HepG2 (cell line): ENCODE results near the gene SYNC. TPM values are rescaled to one million over a fixed set of nuclear protein-coding genes. Genes with fewer than 3 reads are reported as not detected.

Experiments used
- JARID2 ChIP-seq: sonication (generic); formaldehyde crosslinking; IDR thresholded peaks from 2 replicates; pipeline ENCODE4 v1.8.1; 2023; ENCODE audit warnings: missing genetic modification reagents, inconsistent platforms; ENCODE audit not compliant: insufficient replicate concordance
- KMT2B ChIP-seq: IDR thresholded peaks from 2 replicates; pipeline ENCODE4 v1.6.1; 2016; ENCODE audit warnings: missing genetic modification reagents, missing compliant biosample characterization
- NFYC ChIP-seq: IDR thresholded peaks from 2 replicates; pipeline ENCODE4 v1.6.1; 2016; ENCODE audit warnings: missing genetic modification reagents, missing compliant biosample characterization
- NONO ChIP-seq, 2 experiments: fragments of 450-650 bp in 1 of 2; sonication (generic) in 1 of 2; formaldehyde crosslinking in 1 of 2; IDR thresholded peaks in 1 of 2; conservative IDR thresholded peaks in 1 of 2; 2 replicates each; pipeline versions ENCODE4 v1.6.1 to v1.8.0; 2017 to 2022; ENCODE audit warnings: mild to moderate bottlenecking in 1 of 2, missing genetic modification reagents in 1 of 2, moderate library complexity in 1 of 2
- PITX1 ChIP-seq: sonication (generic); formaldehyde crosslinking; IDR thresholded peaks from 2 replicates; pipeline ENCODE4 v1.5.1; 2020; ENCODE audit warnings: mild to moderate bottlenecking, missing genetic modification reagents
- SAP130 ChIP-seq: IDR thresholded peaks from 2 replicates; pipeline ENCODE4 v1.6.1; 2016; ENCODE audit warnings: low read depth
- SOX5 ChIP-seq: IDR thresholded peaks from 2 replicates; pipeline ENCODE4 v1.6.1; 2016; ENCODE audit warnings: borderline replicate concordance
- SOX6 ChIP-seq, 2 experiments: fragments of 450-650 bp in 1 of 2; sonication (generic) in 1 of 2; formaldehyde crosslinking in 1 of 2; IDR thresholded peaks; 2 replicates each; pipeline versions ENCODE4 v1.4.0 to v1.6.1; 2017 to 2020; ENCODE audit warnings: antibody characterized with exemption in 1 of 2, mild to moderate bottlenecking in 1 of 2, missing genetic modification reagents in 1 of 2
- TCF12 ChIP-seq, 2 experiments: fragments of 450-650 bp in 1 of 2; sonication (generic) in 1 of 2; formaldehyde crosslinking in 1 of 2; IDR thresholded peaks; 2 replicates each; pipeline versions ENCODE4 v1.6.1 to v1.8.0; 2017 to 2022; ENCODE audit warnings: antibody characterized with exemption in 1 of 2, mild to moderate bottlenecking in 1 of 2, missing genetic modification reagents in 1 of 2, moderate library complexity in 1 of 2
- ZNF143 ChIP-seq: sonication (generic); formaldehyde crosslinking; IDR thresholded peaks from 2 replicates; pipeline ENCODE4 v1.4.0; 2020; ENCODE audit warnings: missing genetic modification reagents
- ZNF263 ChIP-seq: sonication (generic); formaldehyde crosslinking; IDR thresholded peaks from 2 replicates; pipeline ENCODE4 v1.4.0; 2020; ENCODE audit warnings: missing genetic modification reagents
- ZNF792 ChIP-seq: IDR thresholded peaks from 2 replicates; pipeline ENCODE4 v1.6.1; 2016
- ZSCAN9 ChIP-seq: IDR thresholded peaks from 2 replicates; pipeline ENCODE4 v1.6.1; 2016; ENCODE audit warnings: borderline replicate concordance
- polyA plus RNA-seq, 8 experiments: library from polyadenylated mRNA; depleted of rRNA in 3 of 8; stranded (reverse) in 7 of 8; unstranded in 1 of 8; fragments of >200 nt; fragmentation: Illumina TruSeq in 4 of 8; extraction: Trizol in 4 of 8; gene quantifications; 2 replicates each; pipeline versions ENCODE4 v1.2.1 to v1.2.3, GENCODE V29; 2011 to 2016; ENCODE audit warnings: low read depth in 4 of 8, missing spikeins in 1 of 8, mixed read lengths in 1 of 8; ENCODE audit not compliant: insufficient read depth in 1 of 8
- total RNA-seq, 5 experiments: library from RNA; depleted of rRNA; stranded (reverse); fragments of >200 nt; fragmentation: Illumina TruSeq; extraction: Trizol; gene quantifications; 2 replicates each; pipeline ENCODE4 v1.2.3, GENCODE V29; 2016; ENCODE audit warnings: low read depth in 1 of 5
- TF ChIP-seq, protein P1 (sequence below): sonication (generic); formaldehyde crosslinking; IDR thresholded peaks from 2 replicates; pipeline ENCODE4 v1.4.0; 2020; ENCODE audit warnings: missing genetic modification reagents; ENCODE audit errors: not compliant biosample characterization
- TF ChIP-seq, protein P2 (sequence below): sonication (generic); formaldehyde crosslinking; IDR thresholded peaks from 2 replicates; pipeline ENCODE4 v1.8.0; 2022; ENCODE audit warnings: missing genetic modification reagents, mild to moderate bottlenecking, inconsistent platforms, borderline replicate concordance
- TF ChIP-seq, protein P3 (sequence below), 2 experiments: sonication (generic) in 1 of 2; formaldehyde crosslinking in 1 of 2; IDR thresholded peaks; 2 replicates each; pipeline versions ENCODE4 v1.4.0 to v1.6.1; 2016 to 2020; ENCODE audit warnings: borderline replicate concordance in 1 of 2, low read depth in 1 of 2, mild to moderate bottlenecking in 1 of 2, missing genetic modification reagents in 1 of 2
- TF ChIP-seq, protein P4 (sequence below): IDR thresholded peaks from 2 replicates; pipeline ENCODE4 v1.6.1; 2016; ENCODE audit warnings: missing genetic modification reagents, missing compliant biosample characterization
- TF ChIP-seq, protein P5 (sequence below), 2 experiments: fragments of 450-650 bp in 1 of 2; sonication (generic) in 1 of 2; formaldehyde crosslinking; IDR thresholded peaks; 2 replicates each; pipeline versions ENCODE4 v1.5.0 to v1.8.0; 2020 to 2022; ENCODE audit warnings: mild to moderate bottlenecking in 1 of 2, missing genetic modification reagents in 1 of 2

Gene SYNC
- total and polyA plus RNA-seq, 2 of the 13 experiments (the other 11 are each of a cell fraction or from before 2014, with no cell fraction given): 2.4 to 5.4 TPM

DNA sequence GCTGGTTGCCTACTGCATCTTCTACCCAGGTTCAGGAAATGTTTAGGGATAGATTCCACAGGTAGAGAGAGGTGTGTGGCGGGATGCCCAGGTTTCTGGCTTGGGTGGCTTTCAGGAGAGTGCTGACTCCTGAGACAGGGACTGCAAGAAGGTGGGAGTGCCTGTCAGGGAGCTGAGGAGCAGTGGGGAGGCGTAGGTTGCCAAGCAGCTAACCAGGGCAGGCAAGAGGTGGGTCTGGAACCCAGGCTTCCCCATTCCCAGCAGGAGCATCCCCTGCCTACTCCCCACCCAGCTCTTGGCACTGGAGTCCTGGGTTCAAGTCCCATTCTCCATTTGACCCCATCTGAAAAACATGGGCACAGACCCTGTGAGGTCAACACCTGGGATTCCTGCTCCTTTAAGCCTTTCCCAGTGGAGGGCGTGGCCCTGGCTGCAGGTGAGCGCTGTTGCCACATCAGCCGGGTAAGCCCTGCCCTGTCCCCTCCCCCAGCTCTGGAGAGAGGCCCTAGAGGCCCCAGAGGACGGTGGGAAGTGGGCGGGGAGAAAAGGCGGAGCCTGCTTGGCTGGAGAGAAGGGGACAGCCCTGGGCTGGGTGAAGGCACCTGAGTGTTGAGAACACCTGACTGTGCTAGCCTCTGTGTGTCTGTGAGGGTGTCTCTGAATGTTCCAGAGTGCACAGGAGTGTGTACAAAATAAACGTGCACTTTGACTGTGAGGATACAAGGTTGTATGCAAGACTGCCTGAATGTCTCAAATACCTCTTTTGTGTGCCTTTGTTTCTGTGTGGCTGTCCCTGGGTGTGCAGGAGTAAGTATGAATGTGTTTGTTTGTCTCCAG lies 14.0 kb upstream of the SYNC start (continued):
- TF ChIP-seq, protein P1, sequence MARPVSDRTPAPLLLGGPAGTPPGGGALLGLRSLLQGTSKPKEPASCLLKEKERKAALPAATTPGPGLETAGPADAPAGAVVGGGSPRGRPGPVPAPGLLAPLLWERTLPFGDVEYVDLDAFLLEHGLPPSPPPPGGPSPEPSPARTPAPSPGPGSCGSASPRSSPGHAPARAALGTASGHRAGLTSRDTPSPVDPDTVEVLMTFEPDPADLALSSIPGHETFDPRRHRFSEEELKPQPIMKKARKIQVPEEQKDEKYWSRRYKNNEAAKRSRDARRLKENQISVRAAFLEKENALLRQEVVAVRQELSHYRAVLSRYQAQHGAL (CRISPR knock-in tag): no peak
- TF ChIP-seq ZSCAN9 (peak; percentile 78; the same call in 1 of the 2 replicates), JARID2 (CRISPR knock-in tag) (no peak), PITX1 (CRISPR knock-in tag) (peak; percentile 73), ZNF263 (CRISPR knock-in tag) (no peak), SOX6 (IDR thresholded peaks at IDR 0.05) (no peak), SOX6 (CRISPR knock-in tag; IDR thresholded peaks at IDR 0.05) (peak; percentile 46), TCF12 (IDR thresholded peaks at IDR 0.05) (no peak), TCF12 (CRISPR knock-in tag; IDR thresholded peaks at IDR 0.05) (no peak), SAP130 (peak; percentile 75), NONO (IDR thresholded peaks at IDR 0.05) (no peak), NONO (CRISPR knock-in tag; conservative IDR thresholded peaks at IDR 0.05) (0 out of 2 replicates have a peak, but pooled peaks have one; percentile 59), ZNF143 (CRISPR knock-in tag) (peak; percentile 87), ZNF792 (CRISPR knock-in tag) (no peak), SOX5 (peak; percentile 46; the same call in 1 of the 2 replicates), KMT2B (CRISPR knock-in tag) (no peak), NFYC (CRISPR knock-in tag) (0 out of 2 replicates have a peak, but pooled peaks have one; percentile 19)
- TF ChIP-seq, protein P2, sequence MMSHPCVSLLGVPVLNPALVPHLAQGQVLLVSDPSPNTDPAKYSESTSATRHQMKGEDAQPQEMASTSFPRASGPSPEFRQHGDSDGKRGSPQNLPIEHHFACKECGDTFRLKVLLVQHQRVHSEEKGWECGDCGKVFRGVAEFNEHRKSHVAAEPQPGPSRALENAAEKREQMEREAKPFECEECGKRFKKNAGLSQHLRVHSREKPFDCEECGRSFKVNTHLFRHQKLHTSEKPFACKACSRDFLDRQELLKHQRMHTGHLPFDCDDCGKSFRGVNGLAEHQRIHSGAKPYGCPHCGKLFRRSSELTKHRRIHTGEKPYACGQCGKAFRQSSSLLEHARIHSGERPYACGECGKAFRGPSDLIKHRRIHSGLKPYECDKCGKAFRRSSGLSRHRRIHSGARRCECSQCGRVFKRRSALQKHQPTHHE (CRISPR knock-in tag): no peak
- TF ChIP-seq, protein P3, sequence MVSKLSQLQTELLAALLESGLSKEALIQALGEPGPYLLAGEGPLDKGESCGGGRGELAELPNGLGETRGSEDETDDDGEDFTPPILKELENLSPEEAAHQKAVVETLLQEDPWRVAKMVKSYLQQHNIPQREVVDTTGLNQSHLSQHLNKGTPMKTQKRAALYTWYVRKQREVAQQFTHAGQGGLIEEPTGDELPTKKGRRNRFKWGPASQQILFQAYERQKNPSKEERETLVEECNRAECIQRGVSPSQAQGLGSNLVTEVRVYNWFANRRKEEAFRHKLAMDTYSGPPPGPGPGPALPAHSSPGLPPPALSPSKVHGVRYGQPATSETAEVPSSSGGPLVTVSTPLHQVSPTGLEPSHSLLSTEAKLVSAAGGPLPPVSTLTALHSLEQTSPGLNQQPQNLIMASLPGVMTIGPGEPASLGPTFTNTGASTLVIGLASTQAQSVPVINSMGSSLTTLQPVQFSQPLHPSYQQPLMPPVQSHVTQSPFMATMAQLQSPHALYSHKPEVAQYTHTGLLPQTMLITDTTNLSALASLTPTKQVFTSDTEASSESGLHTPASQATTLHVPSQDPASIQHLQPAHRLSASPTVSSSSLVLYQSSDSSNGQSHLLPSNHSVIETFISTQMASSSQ (IDR thresholded peaks at IDR 0.05; ENCODE audit: low read depth): no peak
- TF ChIP-seq, protein P3 (CRISPR knock-in tag; IDR thresholded peaks at IDR 0.05; ENCODE audit: borderline replicate concordance): peak; percentile 48; the same call in 1 of the 2 replicates
- TF ChIP-seq, protein P4, sequence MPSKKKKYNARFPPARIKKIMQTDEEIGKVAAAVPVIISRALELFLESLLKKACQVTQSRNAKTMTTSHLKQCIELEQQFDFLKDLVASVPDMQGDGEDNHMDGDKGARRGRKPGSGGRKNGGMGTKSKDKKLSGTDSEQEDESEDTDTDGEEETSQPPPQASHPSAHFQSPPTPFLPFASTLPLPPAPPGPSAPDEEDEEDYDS: peak; percentile 84
- TF ChIP-seq, protein P5, sequence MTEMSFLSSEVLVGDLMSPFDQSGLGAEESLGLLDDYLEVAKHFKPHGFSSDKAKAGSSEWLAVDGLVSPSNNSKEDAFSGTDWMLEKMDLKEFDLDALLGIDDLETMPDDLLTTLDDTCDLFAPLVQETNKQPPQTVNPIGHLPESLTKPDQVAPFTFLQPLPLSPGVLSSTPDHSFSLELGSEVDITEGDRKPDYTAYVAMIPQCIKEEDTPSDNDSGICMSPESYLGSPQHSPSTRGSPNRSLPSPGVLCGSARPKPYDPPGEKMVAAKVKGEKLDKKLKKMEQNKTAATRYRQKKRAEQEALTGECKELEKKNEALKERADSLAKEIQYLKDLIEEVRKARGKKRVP (CRISPR knock-in tag; IDR thresholded peaks at IDR 0.05): no peak
